HUES64 (cell line): ENCODE data around the gene PAQR9.

ENCODE experiments used
- H3K27ac ChIP-seq: 2 replicates; pipeline ENCODE4 v1.7.0; 2013; ENCODE audit warnings: low read depth, low read length, inconsistent platforms
- H3K27me3 ChIP-seq: 2 replicates; pipeline ENCODE4 v1.6.1; 2013; ENCODE audit warnings: mild to moderate bottlenecking, low read length; ENCODE audit not compliant: insufficient read depth
- H3K36me3 ChIP-seq: 2 replicates; pipeline ENCODE4 v1.6.1; 2013; ENCODE audit warnings: mild to moderate bottlenecking, low read length; ENCODE audit not compliant: insufficient read depth
- H3K4me1 ChIP-seq: 2 replicates; pipeline ENCODE4 v1.6.1; 2013; ENCODE audit warnings: mild to moderate bottlenecking, low read length, moderate library complexity; ENCODE audit not compliant: insufficient read depth
- H3K4me3 ChIP-seq: 2 replicates; pipeline ENCODE4 v1.5.1; 2013; ENCODE audit warnings: mild to moderate bottlenecking, low read length, moderate library complexity
- H3K9ac ChIP-seq: 2 replicates; pipeline ENCODE4 v1.6.1; 2013; ENCODE audit warnings: mild to moderate bottlenecking, low read depth, low read length
- H3K9me3 ChIP-seq: 2 replicates; pipeline ENCODE4 v1.6.1; 2013; ENCODE audit warnings: low read depth, low read length; ENCODE audit not compliant: insufficient read depth
- WGBS: fragments of 150-250, 120-280 bp; methylation state at CpG from one replicate; pipeline ENCODE4 v1.1.7; 2013; ENCODE audit warnings: missing lambda C conversion rate; 5-methylcytosine and 5-hydroxymethylcytosine counted together

Gene PAQR9

GRCh38 chr3:142982038-142982773 is 18.7 kb upstream of the PAQR9 start:
- WGBS: 71% methylated on average over 3 of the region's 7 CpGs
- Histone ChIP-seq H3K9ac (peak overlapping the region; percentile 45; the same call in 1 of the 2 replicates), H3K27me3 (no peaks in the 10 kb centered on the region), H3K9me3 (no peaks in the 10 kb centered on the region), H3K36me3 (no peaks in the 10 kb centered on the region), H3K4me3 (no peak overlapping the region; the same call in 1 of the 2 replicates), H3K4me1 (peaks cover 14% of the 10 kb centered on the region), H3K27ac (no peak overlapping the region)

GRCh38 chr3:142981108-142981507 is 17.6 kb upstream of the PAQR9 start:
- WGBS: 83% methylated on average over 3 of the region's 3 CpGs
- H3K4me3 ChIP-seq: no peak overlapping the region
- no peaks in the 10 kb centered on the region for H3K36me3 ChIP-seq
- H3K4me1 ChIP-seq: peaks cover 14% of the 10 kb centered on the region
- H3K9ac ChIP-seq: no peak overlapping the region
- no peaks in the 10 kb centered on the region for H3K27me3 ChIP-seq
- no peaks in the 10 kb centered on the region for H3K9me3 ChIP-seq
- H3K27ac ChIP-seq: no peak overlapping the region

- H3K36me3 ChIP-seq: no peaks in the 10 kb centered on the region
- no CpG with 5 or more reads among the region's 1 CpG for WGBS
- H3K9me3 ChIP-seq: no peaks in the 10 kb centered on the region
- H3K4me1 ChIP-seq: peaks cover 13% of the 10 kb centered on the region
- no peak overlapping the region for H3K4me3 ChIP-seq
- no peaks in the 10 kb centered on the region for H3K27me3 ChIP-seq
- no peak overlapping the region for H3K9ac ChIP-seq
- no peak overlapping the region for H3K27ac ChIP-seq
Observed at GRCh38 chr3:142977399-142977728, 13.9 kb upstream of the PAQR9 start.

- Histone ChIP-seq H3K9me3 (no peaks in the 10 kb centered on the region), H3K4me1 (peaks cover 7% of the 10 kb centered on the region), H3K27ac (no peak overlapping the region), H3K36me3 (no peaks in the 10 kb centered on the region), H3K4me3 (no peak overlapping the region), H3K27me3 (no peaks in the 10 kb centered on the region), H3K9ac (no peak overlapping the region)
- 77% methylated on average over 7 of the region's 8 CpGs for WGBS
Observed at GRCh38 chr3:142976621-142977398, 13.3 kb upstream of the PAQR9 start.

GRCh38 chr3:142975316-142975995 is 12.0 kb upstream of the PAQR9 start:
- Histone ChIP-seq H3K9me3 (no peaks in the 10 kb centered on the region), H3K27ac (no peak overlapping the region), H3K4me3 (no peak overlapping the region), H3K4me1 (no peaks in the 10 kb centered on the region), H3K27me3 (no peaks in the 10 kb centered on the region), H3K9ac (no peak overlapping the region), H3K36me3 (no peaks in the 10 kb centered on the region)
- 96% methylated on average over 4 of the region's 4 CpGs for WGBS

- Histone ChIP-seq H3K27me3 (no peaks in the 10 kb centered on the region), H3K9me3 (no peaks in the 10 kb centered on the region), H3K4me3 (no peak overlapping the region), H3K36me3 (no peaks in the 10 kb centered on the region), H3K27ac (no peak overlapping the region), H3K9ac (no peak overlapping the region), H3K4me1 (no peaks in the 10 kb centered on the region)
- WGBS: 90% methylated on average over 8 of the region's 8 CpGs
Observed at GRCh38 chr3:142973217-142974009, 9.9 kb upstream of the PAQR9 start.

GRCh38 chr3:142972092-142972753 is 8.7 kb upstream of the PAQR9 start:
- no peak overlapping the region for H3K9ac ChIP-seq
- no peaks in the 10 kb centered on the region for H3K9me3 ChIP-seq
- no peaks in the 10 kb centered on the region for H3K27me3 ChIP-seq
- no peak overlapping the region for H3K4me3 ChIP-seq
- WGBS: 90% methylated on average over 7 of the region's 7 CpGs
- H3K4me1 ChIP-seq: no peaks in the 10 kb centered on the region
- H3K27ac ChIP-seq: no peak overlapping the region
- no peaks in the 10 kb centered on the region for H3K36me3 ChIP-seq

- no peaks in the 10 kb centered on the region for H3K36me3 ChIP-seq
- no peak overlapping the region for H3K9ac ChIP-seq
- H3K9me3 ChIP-seq: no peaks in the 10 kb centered on the region
- WGBS: 92% methylated on average over 3 of the region's 3 CpGs
- H3K4me1 ChIP-seq: no peaks in the 10 kb centered on the region
- H3K4me3 ChIP-seq: no peak overlapping the region
- H3K27ac ChIP-seq: no peak overlapping the region
- peaks cover 2% of the 10 kb centered on the region for H3K27me3 ChIP-seq
Observed at GRCh38 chr3:142971431-142971830, 8.0 kb upstream of the PAQR9 start.

GRCh38 chr3:142968319-142969025 is 5.0 kb upstream of the PAQR9 start:
- 94% methylated on average over 4 of the region's 4 CpGs for WGBS
- Histone ChIP-seq H3K4me3 (no peak overlapping the region), H3K27me3 (peaks cover 23% of the 10 kb centered on the region), H3K27ac (no peak overlapping the region), H3K9ac (no peak overlapping the region), H3K9me3 (no peaks in the 10 kb centered on the region), H3K4me1 (no peaks in the 10 kb centered on the region), H3K36me3 (no peaks in the 10 kb centered on the region)

- Histone ChIP-seq H3K4me3 (no peak overlapping the region), H3K27me3 (peaks cover 38% of the 10 kb centered on the region), H3K9me3 (no peaks in the 10 kb centered on the region), H3K27ac (no peak overlapping the region), H3K9ac (no peak overlapping the region), H3K36me3 (no peaks in the 10 kb centered on the region), H3K4me1 (peaks cover 1% of the 10 kb centered on the region; the same call in 1 of the 2 replicates)
- 95% methylated on average over 2 of the region's 2 CpGs for WGBS
Observed at GRCh38 chr3:142966808-142967207, 3.3 kb upstream of the PAQR9 start.
